ENCODE results near the gene TET2.

The TET2 gene

GRCh38 chr4:105304085-105304484, 157.4 kb downstream of the TET2 start:
- Histone ChIP-seq H3K36me3 (no peaks in the 10 kb centered on the region), H3K27me3 (ENCODE audit: insufficient read depth, low read depth, severe bottlenecking) (no peaks in the 10 kb centered on the region), H3K4me3 (ENCODE audit: low read depth, low read length) (no peak overlapping the region), H3K9me3 (ENCODE audit: severe bottlenecking) (peaks cover 9% of the 10 kb centered on the region), H3K27ac (no peak overlapping the region)
- no peak for TF ChIP-seq CTCF (IDR thresholded peaks at IDR 0.05; ENCODE audit: low read depth, low read length)
- DNase-seq: no peak

GRCh38 chr4:105305019-105305836, 158.6 kb downstream of the TET2 start:
- no peak overlapping the region for H3K4me3 ChIP-seq (ENCODE audit: low read depth, low read length)

GRCh38 chr4:105306158-105306781, 159.6 kb downstream of the TET2 start:
- H3K27me3 ChIP-seq (ENCODE audit: insufficient read depth, low read depth, severe bottlenecking): no peaks in the 10 kb centered on the region
- TF ChIP-seq CTCF (IDR thresholded peaks at IDR 0.05; ENCODE audit: low read depth, low read length): no peak
- DNase-seq: no peak
- no peak overlapping the region for H3K27ac ChIP-seq
- H3K9me3 ChIP-seq (ENCODE audit: severe bottlenecking): peaks cover 9% of the 10 kb centered on the region
- no peak overlapping the region for H3K4me3 ChIP-seq (ENCODE audit: low read depth, low read length)
- no peaks in the 10 kb centered on the region for H3K36me3 ChIP-seq

More at GRCh38 chr4:105305019-105305836, 158.6 kb downstream of the TET2 start:
- H3K27me3 ChIP-seq (ENCODE audit: insufficient read depth, low read depth, severe bottlenecking): no peaks in the 10 kb centered on the region
- peaks cover 9% of the 10 kb centered on the region for H3K9me3 ChIP-seq (ENCODE audit: severe bottlenecking)
- no peak overlapping the region for H3K27ac ChIP-seq
- no peaks in the 10 kb centered on the region for H3K36me3 ChIP-seq
- DNase-seq: no peak
- no peak for TF ChIP-seq CTCF (IDR thresholded peaks at IDR 0.05; ENCODE audit: low read depth, low read length)

- H3K27ac ChIP-seq: no peak overlapping the region
- H3K27me3 ChIP-seq (ENCODE audit: insufficient read depth, low read depth, severe bottlenecking): no peaks in the 10 kb centered on the region
- H3K36me3 ChIP-seq: no peaks in the 10 kb centered on the region
- H3K4me3 ChIP-seq (ENCODE audit: low read depth, low read length): no peak overlapping the region
- H3K9me3 ChIP-seq (ENCODE audit: severe bottlenecking): peaks cover 9% of the 10 kb centered on the region
- TF ChIP-seq CTCF (IDR thresholded peaks at IDR 0.05; ENCODE audit: low read depth, low read length): no peak
- no peak for DNase-seq
Observed at GRCh38 chr4:105306820-105307219, 160.1 kb downstream of the TET2 start.

GRCh38 chr4:105318486-105318885, 171.8 kb downstream of the TET2 start:
- DNase-seq: no peak
- H3K9me3 ChIP-seq (ENCODE audit: severe bottlenecking): peaks cover 4% of the 10 kb centered on the region
- H3K27ac ChIP-seq: no peak overlapping the region
- no peak overlapping the region for H3K4me3 ChIP-seq (ENCODE audit: low read depth, low read length)
- H3K36me3 ChIP-seq: no peaks in the 10 kb centered on the region
- TF ChIP-seq CTCF (IDR thresholded peaks at IDR 0.05; ENCODE audit: low read depth, low read length): no peak
- H3K27me3 ChIP-seq (ENCODE audit: insufficient read depth, low read depth, severe bottlenecking): no peaks in the 10 kb centered on the region
